Osteoblast (primary cell): ENCODE measurements around the gene TEX11. TPM values are rescaled to one million over a fixed set of nuclear protein-coding genes. Genes with fewer than 3 reads are reported as not detected.
"Not testable (repeated sequence)": the region's sequence is repeated elsewhere in the genome, so short reads cannot be mapped to it uniquely, and the experiment has no call there.

Experiments used
- DNase-seq: peaks from one replicate; pipeline ENCODE4 v3.0.0; 2011; ENCODE audit warnings: low spot score, mixed read lengths; ENCODE audit not compliant: insufficient read length; ENCODE audit errors: missing footprints
- H2AFZ ChIP-seq: 2 replicates; pipeline ENCODE4 v1.6.0; 2011; ENCODE audit warnings: mild to moderate bottlenecking, low read length
- H3K27ac ChIP-seq: 2 replicates; pipeline ENCODE4 v1.5.1; 2011; ENCODE audit warnings: mild to moderate bottlenecking, low read depth, low read length, moderate library complexity
- H3K27me3 ChIP-seq: 2 replicates; pipeline ENCODE4 v1.6.0; 2012; ENCODE audit warnings: mild to moderate bottlenecking, control low read depth, inconsistent platforms, low read length, moderate library complexity; ENCODE audit not compliant: insufficient read depth
- H3K36me3 ChIP-seq: 2 replicates; pipeline ENCODE4 v1.5.1; 2011; ENCODE audit warnings: mild to moderate bottlenecking, low read length, control low read depth, moderate library complexity; ENCODE audit not compliant: insufficient read depth
- H3K4me1 ChIP-seq: 2 replicates; pipeline ENCODE4 v1.5.1; 2011; ENCODE audit warnings: mild to moderate bottlenecking, low read length, control low read depth, moderate library complexity; ENCODE audit not compliant: insufficient read depth
- H3K4me2 ChIP-seq: 2 replicates; pipeline ENCODE4 v1.6.0; 2011; ENCODE audit warnings: mild to moderate bottlenecking, low read length; ENCODE audit not compliant: insufficient read depth
- H3K4me3 ChIP-seq: fragments of 200-600 bp; sonication (generic); 3 replicates; pipeline ENCODE4 v1.5.1; 2012; ENCODE audit warnings: mild to moderate bottlenecking, low read length, inconsistent platforms; ENCODE audit not compliant: insufficient read depth
- H3K79me2 ChIP-seq: 2 replicates; pipeline ENCODE4 v1.6.0; 2012; ENCODE audit warnings: mild to moderate bottlenecking, low read length, control low read depth, inconsistent platforms; ENCODE audit not compliant: insufficient read depth
- H3K9me3 ChIP-seq: 2 replicates; pipeline ENCODE4 v1.5.1; 2011; ENCODE audit warnings: low read depth, low read length, control low read depth
- H4K20me1 ChIP-seq: 2 replicates; pipeline ENCODE4 v1.6.0; 2012; ENCODE audit warnings: mild to moderate bottlenecking, low read length, control low read depth; ENCODE audit not compliant: insufficient read depth
- total RNA-seq: library from RNA; depleted of rRNA; stranded (reverse); fragments of >200 nt; gene quantifications from 2 replicates; pipeline ENCODE4 v1.2.3, GENCODE V29; 2012
- TF ChIP-seq, protein P1 (sequence below): IDR thresholded peaks from 2 replicates; pipeline ENCODE4 v1.5.1; 2011; ENCODE audit warnings: mild to moderate bottlenecking, low read depth, low read length, moderate library complexity; ENCODE audit errors: extremely low read depth

Gene TEX11
- total RNA-seq, 1 donor: not detected

GRCh38 chrX:70618467-70618866, 290.0 kb downstream of the TEX11 start:
- peaks cover 11% of the 10 kb centered on the region for H3K27me3 ChIP-seq
- H3K4me2 ChIP-seq: no peak overlapping the region
- no peaks in the 10 kb centered on the region for H3K36me3 ChIP-seq
- no peak overlapping the region for H3K27ac ChIP-seq
- no peaks in the 10 kb centered on the region for H3K4me1 ChIP-seq
- no peak for DNase-seq
- no peaks in the 10 kb centered on the region for H3K9me3 ChIP-seq
- H2AFZ ChIP-seq: no peak overlapping the region
- TF ChIP-seq, protein P1, sequence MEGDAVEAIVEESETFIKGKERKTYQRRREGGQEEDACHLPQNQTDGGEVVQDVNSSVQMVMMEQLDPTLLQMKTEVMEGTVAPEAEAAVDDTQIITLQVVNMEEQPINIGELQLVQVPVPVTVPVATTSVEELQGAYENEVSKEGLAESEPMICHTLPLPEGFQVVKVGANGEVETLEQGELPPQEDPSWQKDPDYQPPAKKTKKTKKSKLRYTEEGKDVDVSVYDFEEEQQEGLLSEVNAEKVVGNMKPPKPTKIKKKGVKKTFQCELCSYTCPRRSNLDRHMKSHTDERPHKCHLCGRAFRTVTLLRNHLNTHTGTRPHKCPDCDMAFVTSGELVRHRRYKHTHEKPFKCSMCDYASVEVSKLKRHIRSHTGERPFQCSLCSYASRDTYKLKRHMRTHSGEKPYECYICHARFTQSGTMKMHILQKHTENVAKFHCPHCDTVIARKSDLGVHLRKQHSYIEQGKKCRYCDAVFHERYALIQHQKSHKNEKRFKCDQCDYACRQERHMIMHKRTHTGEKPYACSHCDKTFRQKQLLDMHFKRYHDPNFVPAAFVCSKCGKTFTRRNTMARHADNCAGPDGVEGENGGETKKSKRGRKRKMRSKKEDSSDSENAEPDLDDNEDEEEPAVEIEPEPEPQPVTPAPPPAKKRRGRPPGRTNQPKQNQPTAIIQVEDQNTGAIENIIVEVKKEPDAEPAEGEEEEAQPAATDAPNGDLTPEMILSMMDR: no peak
- H3K4me3 ChIP-seq: no peak overlapping the region
- no peaks in the 10 kb centered on the region for H4K20me1 ChIP-seq
- H3K79me2 ChIP-seq: no peaks in the 10 kb centered on the region

GRCh38 chrX:70613295-70613694, 295.2 kb downstream of the TEX11 start:
- TF ChIP-seq, protein P1: no peak

DNA sequence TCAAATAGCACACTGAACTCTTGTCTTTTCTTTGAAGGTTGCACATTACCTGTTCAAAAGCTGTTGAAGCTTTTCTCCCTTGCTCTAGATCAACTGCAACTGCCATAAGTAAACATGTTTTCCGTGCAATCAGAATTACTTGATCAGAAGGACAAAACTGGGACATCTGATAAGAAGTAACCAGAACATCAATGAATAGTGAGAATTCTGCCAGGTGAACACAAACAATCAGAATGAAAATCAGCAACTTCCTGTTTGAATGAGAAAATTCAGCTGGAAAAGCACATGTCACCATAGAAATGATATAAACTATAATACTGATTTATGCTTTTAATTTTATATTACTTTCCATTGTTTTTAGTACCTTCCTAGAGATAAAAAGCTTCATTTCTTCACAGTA, 303.2 kb downstream of the TEX11 start:
- H3K9me3 ChIP-seq: no peaks in the 10 kb centered on the region
- no peak overlapping the region for H3K4me2 ChIP-seq
- TF ChIP-seq, protein P1: no peak
- no peak overlapping the region for H3K27ac ChIP-seq
- H3K4me1 ChIP-seq: no peaks in the 10 kb centered on the region
- H3K27me3 ChIP-seq: peaks cover 17% of the 10 kb centered on the region
- no peaks in the 10 kb centered on the region for H4K20me1 ChIP-seq
- H3K4me3 ChIP-seq: no peak overlapping the region
- no peaks in the 10 kb centered on the region for H3K36me3 ChIP-seq
- H2AFZ ChIP-seq: no peak overlapping the region
- no peak for DNase-seq
- no peaks in the 10 kb centered on the region for H3K79me2 ChIP-seq

More at GRCh38 chrX:70613295-70613694, 295.2 kb downstream of the TEX11 start:
- no peak overlapping the region for H3K27ac ChIP-seq
- H3K36me3 ChIP-seq: no peaks in the 10 kb centered on the region
- H3K4me3 ChIP-seq: no peak overlapping the region
- H3K27me3 ChIP-seq: peaks cover 8% of the 10 kb centered on the region
- no peaks in the 10 kb centered on the region for H4K20me1 ChIP-seq
- H3K4me1 ChIP-seq: no peaks in the 10 kb centered on the region
- no peak for DNase-seq
- no peak overlapping the region for H2AFZ ChIP-seq
- H3K79me2 ChIP-seq: no peaks in the 10 kb centered on the region
- H3K4me2 ChIP-seq: no peak overlapping the region
- H3K9me3 ChIP-seq: no peaks in the 10 kb centered on the region

- no peak overlapping the region for H2AFZ ChIP-seq
- TF ChIP-seq, protein P1: no peak
- no peak overlapping the region for H3K4me2 ChIP-seq
- H4K20me1 ChIP-seq: no peaks in the 10 kb centered on the region
- no peak for DNase-seq
- no peaks in the 10 kb centered on the region for H3K9me3 ChIP-seq
- H3K4me3 ChIP-seq: no peak overlapping the region
- no peak overlapping the region for H3K27ac ChIP-seq
- H3K27me3 ChIP-seq: no peaks in the 10 kb centered on the region
- H3K4me1 ChIP-seq: no peaks in the 10 kb centered on the region
- no peaks in the 10 kb centered on the region for H3K79me2 ChIP-seq
- H3K36me3 ChIP-seq: no peaks in the 10 kb centered on the region
Observed at GRCh38 chrX:70592091-70592490, 316.4 kb downstream of the TEX11 start.

- not testable (repeated sequence) for H2AFZ ChIP-seq, H3K27me3 ChIP-seq, H4K20me1 ChIP-seq, H3K27ac ChIP-seq, H3K4me3 ChIP-seq, H3K4me2 ChIP-seq, H3K36me3 ChIP-seq, H3K79me2 ChIP-seq, DNase-seq, H3K9me3 ChIP-seq, H3K4me1 ChIP-seq
Observed at GRCh38 chrX:70587158-70587557, 321.4 kb downstream of the TEX11 start.
